ENCODE measurements around the gene TUBA4B. TPM values are rescaled to one million over a fixed set of nuclear protein-coding genes. Genes with fewer than 3 reads are reported as not detected.

Gene TUBA4B
- total RNA-seq (not detected in 2 replicates), polyA plus RNA-seq (not detected in 2 replicates), polyA minus RNA-seq (not detected in 2 replicates), Bru-seq, nascent RNA (not detected), BruChase-seq, experiment 1, labeled RNA remaining after a 6-hour chase (percentile 17 among the genes with signal in this experiment), BruChase-seq, experiment 2, labeled RNA remaining after a 2-hour chase (not detected)
- not detected in 2 replicates for polyA plus RNA-seq (2011; cell fraction: cytosol; rRNA removed)
- not detected in 2 replicates for polyA plus RNA-seq (2011; cell fraction: nucleus; rRNA removed)
- not detected in 2 replicates for polyA plus RNA-seq (2012)
- polyA minus RNA-seq (2011; cell fraction: cytosol; rRNA and poly(A)+ RNA removed) = not detected
- polyA minus RNA-seq (2011; cell fraction: nucleus; rRNA and poly(A)+ RNA removed) = not detected in 2 replicates
- long read RNA-seq = 0 reads

- DNase-seq (ENCODE audit: low read depth, low spot score) = peak; percentile 18
- TF ChIP-seq, protein P1, sequence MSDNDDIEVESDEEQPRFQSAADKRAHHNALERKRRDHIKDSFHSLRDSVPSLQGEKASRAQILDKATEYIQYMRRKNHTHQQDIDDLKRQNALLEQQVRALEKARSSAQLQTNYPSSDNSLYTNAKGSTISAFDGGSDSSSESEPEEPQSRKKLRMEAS (IDR thresholded peaks at IDR 0.05; ENCODE audit: insufficient read depth, insufficient read length) = no peak
- TF ChIP-seq MYC (IDR thresholded peaks at IDR 0.05; ENCODE audit: low read depth, low read length) = no peak
- TF ChIP-seq FOS (IDR thresholded peaks at IDR 0.05; ENCODE audit: borderline replicate concordance, insufficient read depth, low read length) = no peak
- TF ChIP-seq POLR2A (IDR thresholded peaks at IDR 0.05; ENCODE audit: low read depth, low read length) = no peak
- no peak for TF ChIP-seq EZH2 (IDR thresholded peaks at IDR 0.05; ENCODE audit: borderline replicate concordance, low read depth, low read length, severe bottlenecking)
- TF ChIP-seq CTCF (IDR thresholded peaks at IDR 0.05; ENCODE audit: extremely low read depth in 1 of 2, insufficient read depth in 1 of 2, low read depth in 1 of 2, low read length in 2 of 2) = no peak
- TF ChIP-seq GATA2 (IDR thresholded peaks at IDR 0.05; ENCODE audit: insufficient read depth, insufficient read length, low read depth, low read length) = no peak
- TF ChIP-seq POLR2AphosphoS5 (IDR thresholded peaks at IDR 0.05; ENCODE audit: insufficient read depth, low read depth, low read length) = no peak
- TF ChIP-seq JUN (IDR thresholded peaks at IDR 0.05; ENCODE audit: borderline replicate concordance, insufficient read depth, insufficient read length, low read depth) = no peak
- Histone ChIP-seq H3K9ac (replicated peaks; ENCODE audit: extremely low read depth, insufficient read depth, low read length) (peak within 1 kb of the TSS; percentile 21), H3K79me2 (ENCODE audit: control insufficient read depth, insufficient read depth, low read length) (no peaks in the 10 kb centered on the region), H3K27ac (ENCODE audit: insufficient read depth, low read depth, low read length) (no peak within 1 kb of the TSS), H3K36me3 (ENCODE audit: control insufficient read depth in 2 of 2, extremely low read depth in 1 of 2, insufficient read depth in 2 of 2, low read length in 2 of 2) (no peaks in the 10 kb centered on the region), H4K20me1 (replicated peaks; ENCODE audit: control insufficient read depth, extremely low read depth, insufficient read depth, low read length) (no peaks in the 10 kb centered on the region), H3K9me3 (replicated peaks; ENCODE audit: control insufficient read depth, insufficient read depth, low read length) (no peaks in the 10 kb centered on the region), H3K4me2 (ENCODE audit: insufficient read depth, low read length) (peak within 1 kb of the TSS; percentile 78), H3K4me1 (ENCODE audit: control insufficient read depth, extremely low read depth, insufficient read depth, low read length) (peaks cover 39% of the 10 kb centered on the region), H2AFZ (ENCODE audit: low read depth, low read length) (peak within 1 kb of the TSS; percentile 92), H3K27me3 (ENCODE audit: control insufficient read depth in 2 of 2, insufficient read depth in 2 of 2, low read length in 2 of 2) (peaks cover 15 to 16% of the 10 kb centered on the region in 2 experiments), H3K4me3 (replicated peaks in 1 of 3; ENCODE audit: insufficient read depth in 1 of 3, low read depth in 1 of 3, low read length in 3 of 3) (peak within 1 kb of the TSS; percentile 32 to 53 (median 34)), H3K9me1 (replicated peaks; ENCODE audit: control insufficient read depth, extremely low read depth, insufficient read depth, low read length) (no peaks in the 10 kb centered on the region)
- POLR2A ChIA-PET = interaction anchor here (1.3 kb wide), 1 partner anchor 8 kb away, joined by 5 read pairs; the partner anchor contains the start of genes GLB1L and STK16
- FAIRE-seq = no peak
- BruUV-seq (replicated peaks) = TSS peak; percentile 46
- intact Hi-C loops (cut with micrococcal nuclease) (loop anchor here (1.0 to 2.0 kb wide), 3 partner anchors 26 to 42 kb away; partner anchors contain the start of genes ABCB6 and DNAJB2), dilution Hi-C loops (cut with MboI; ENCODE audit: extremely low pct_ligation_motif_present, low sequenced_read_pairs) (no loop called here)
- CTCF ChIA-PET = interaction anchor here (1.0 to 2.5 kb wide), 2 partner anchors 21 to 42 kb away, joined by 3 to 14 read pairs; no protein-coding TSS in a partner anchor
Measured at GRCh38 chr2:219252900-219253752, at the start of gene TUBA4B. Gene TUBA4B, plus strand, starts transcription at chr2:219253243. Its CDS starts 165 bp downstream, at chr2:219253408.

All from endothelial cell of umbilical vein (primary cell).